ENCODE data around the gene CNTNAP5.

Gene CNTNAP5

GRCh38 chr2:124837496-124837895, 812.4 kb downstream of the CNTNAP5 start:
- DNase-seq = no peak

DNA sequence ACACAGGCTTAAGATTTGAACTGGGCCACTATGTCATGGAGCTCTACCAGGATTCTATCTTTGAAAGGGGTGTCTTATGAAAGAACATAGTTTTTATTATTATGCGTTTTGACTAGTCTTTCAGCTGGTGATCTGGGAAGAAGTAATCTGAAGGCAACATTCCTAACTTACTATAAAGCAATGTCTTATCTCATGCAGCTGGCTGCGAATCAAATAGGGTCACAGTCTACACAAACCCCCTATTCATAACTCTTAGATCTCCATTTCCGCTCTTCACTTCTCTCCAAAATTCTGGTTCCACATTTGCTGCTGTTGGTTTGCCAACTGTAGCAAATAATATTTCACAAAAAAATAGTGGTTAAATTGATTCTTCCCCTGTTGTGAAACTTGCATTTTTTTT, 813.3 kb downstream of the CNTNAP5 start:
- no peak for DNase-seq

DNA sequence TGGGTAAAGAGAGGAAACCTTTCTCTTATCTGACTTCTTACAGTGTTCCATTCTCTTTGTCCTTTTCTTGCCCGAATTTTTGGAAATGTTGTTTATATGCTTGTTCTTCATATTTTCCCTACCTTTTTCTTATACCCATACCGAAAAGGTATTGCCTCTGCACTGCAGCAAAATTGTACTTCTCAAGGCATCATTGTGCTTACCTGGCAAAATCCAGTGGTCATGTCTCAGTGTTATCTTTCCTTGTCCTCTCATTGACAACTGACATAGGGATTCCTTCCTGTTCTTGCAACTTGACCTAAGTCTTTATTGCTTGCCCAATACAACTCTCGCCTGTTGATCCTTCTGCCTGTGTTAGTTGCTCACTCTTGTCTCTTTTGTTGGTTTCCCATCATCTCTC, 842.2 kb downstream of the CNTNAP5 start:
- DNase-seq = no peak

- DNase-seq = no peak
These were observed 849.1 kb downstream of the CNTNAP5 start for GRCh38 chr2:124874219-124874618.

GRCh38 chr2:124874676-124875075, 849.6 kb downstream of the CNTNAP5 start:
- no peak for DNase-seq

GRCh38 chr2:124875627-124876244, 850.6 kb downstream of the CNTNAP5 start:
- no peak for DNase-seq

DNA sequence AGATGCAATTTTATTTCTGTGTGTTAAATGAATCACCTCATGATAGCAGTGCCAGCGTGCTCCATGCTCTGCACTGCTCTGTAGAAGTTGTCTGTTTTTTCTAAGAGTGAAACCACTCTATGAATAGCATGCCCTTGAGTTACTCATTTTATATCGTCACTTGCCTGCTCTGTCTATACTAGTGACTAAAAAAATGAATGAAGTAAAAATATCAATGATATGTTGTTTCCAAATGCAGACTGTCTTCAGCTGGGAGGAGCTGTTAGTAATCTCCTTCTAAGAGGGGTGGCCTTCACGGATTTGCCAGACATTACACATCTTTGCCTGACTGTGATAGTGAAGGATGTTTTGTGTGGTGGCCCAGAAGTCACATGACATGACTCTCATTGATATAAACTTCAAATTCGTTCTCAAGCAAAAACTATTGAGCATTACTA, 852.1 kb downstream of the CNTNAP5 start:
- DNase-seq = no peak

- DNase-seq = no peak
These were observed 854.6 kb downstream of the CNTNAP5 start for GRCh38 chr2:124879640-124880039.

DNA sequence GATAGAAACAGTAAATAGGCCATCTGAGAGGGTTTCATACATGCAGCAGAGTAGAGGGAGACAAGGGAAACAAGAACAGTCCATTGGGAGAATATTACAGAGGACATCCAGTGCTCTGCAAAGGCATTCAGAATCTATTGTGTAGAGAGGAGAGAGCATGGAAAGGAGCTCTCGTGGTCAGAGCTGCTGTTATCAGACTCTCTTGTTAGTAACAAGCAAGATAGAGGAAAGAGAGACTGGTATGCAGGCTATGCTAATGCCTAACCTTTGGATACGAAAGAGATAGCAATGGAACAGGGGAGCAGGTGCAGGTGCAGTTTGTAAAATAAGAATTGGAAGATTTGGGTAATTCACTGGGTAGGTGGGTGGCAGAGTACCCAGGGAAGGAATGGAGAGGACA, 855.9 kb downstream of the CNTNAP5 start:
- DNase-seq = no peak

DNA sequence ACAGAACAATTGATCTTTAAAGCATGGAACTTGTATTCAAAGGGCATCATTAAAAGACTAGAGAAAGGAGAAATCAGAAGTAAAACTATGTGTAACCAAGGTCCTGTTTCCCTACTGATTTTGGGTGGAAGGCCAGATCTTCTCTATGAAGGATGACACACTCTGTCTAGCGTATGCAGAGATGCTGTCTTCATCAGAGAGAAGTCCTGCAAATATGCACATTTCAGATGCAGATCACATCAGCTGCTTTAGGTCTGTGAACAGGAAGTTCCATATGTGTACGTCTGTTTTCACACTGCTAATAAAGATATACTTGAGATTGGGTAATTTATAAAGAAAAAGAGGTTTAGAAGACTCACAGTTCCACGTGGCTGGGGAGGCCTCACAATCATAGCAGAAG, 857.3 kb downstream of the CNTNAP5 start:
- no peak for DNase-seq

GRCh38 chr2:124883595-124883994, 858.5 kb downstream of the CNTNAP5 start:
- DNase-seq = no peak

GRCh38 chr2:124884315-124884714, 859.2 kb downstream of the CNTNAP5 start:
- DNase-seq = no peak

GRCh38 chr2:124886216-124886615, 861.1 kb downstream of the CNTNAP5 start:
- DNase-seq = no peak

GRCh38 chr2:124887466-124887865, 862.4 kb downstream of the CNTNAP5 start:
- no peak for DNase-seq

DNA sequence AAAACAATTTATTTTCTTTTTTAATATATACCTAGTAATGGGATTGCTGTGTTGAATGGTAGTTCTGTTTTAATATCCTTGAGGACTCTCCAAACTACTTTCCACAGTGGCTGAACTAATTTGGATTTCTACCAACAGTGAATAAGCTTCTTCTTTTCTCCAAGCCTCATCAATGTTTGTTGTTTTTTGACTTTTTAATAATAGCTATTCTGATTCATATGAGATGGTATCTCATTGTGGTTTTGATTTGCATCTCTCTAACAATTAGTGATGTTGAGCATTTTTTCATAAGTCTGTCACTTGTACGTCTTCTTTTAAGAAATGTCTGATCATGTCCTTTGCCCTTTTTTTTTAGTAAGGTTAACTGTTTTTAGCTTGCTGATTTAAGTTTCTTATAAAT, 863.3 kb downstream of the CNTNAP5 start:
- no peak for DNase-seq

- no peak for DNase-seq
These were observed 869.1 kb downstream of the CNTNAP5 start for GRCh38 chr2:124894199-124894598.

DNA sequence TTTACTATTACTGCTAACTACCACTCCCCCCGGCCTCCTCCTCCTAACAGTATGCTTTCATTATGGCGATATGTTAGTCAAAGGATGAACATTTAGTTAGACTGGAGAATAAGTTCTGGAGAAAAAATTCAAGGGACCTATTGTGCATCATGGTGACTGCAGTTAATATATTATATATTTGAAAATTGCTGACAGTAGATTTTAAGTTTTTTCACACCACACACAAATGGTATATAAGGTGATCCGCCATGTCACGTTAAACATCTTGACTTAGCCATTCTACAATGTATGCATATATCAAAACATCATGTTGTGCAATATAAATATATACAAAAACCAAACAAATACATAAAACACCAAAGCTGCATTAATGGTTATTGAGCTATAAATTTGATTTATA, 873.7 kb downstream of the CNTNAP5 start:
- no peak for DNase-seq

DNA sequence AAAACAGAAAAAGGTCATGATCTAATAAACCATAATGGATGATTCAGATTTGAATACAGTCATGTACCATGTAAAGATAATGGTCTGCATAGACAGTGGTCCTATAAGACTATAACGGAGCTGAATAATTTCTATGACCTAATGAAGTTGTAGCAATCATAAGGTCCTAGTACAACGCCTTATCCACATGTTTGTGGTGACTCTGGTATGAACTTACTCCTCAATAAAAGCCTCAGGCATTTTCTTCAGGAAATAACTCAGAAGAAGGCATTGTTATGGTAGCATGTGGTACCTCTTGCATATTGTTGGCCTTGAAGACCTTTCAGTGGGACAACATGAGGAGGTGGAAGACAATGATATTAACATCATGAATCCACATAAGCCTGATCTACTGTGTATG, 883.3 kb downstream of the CNTNAP5 start:
- DNase-seq = no peak

DNA sequence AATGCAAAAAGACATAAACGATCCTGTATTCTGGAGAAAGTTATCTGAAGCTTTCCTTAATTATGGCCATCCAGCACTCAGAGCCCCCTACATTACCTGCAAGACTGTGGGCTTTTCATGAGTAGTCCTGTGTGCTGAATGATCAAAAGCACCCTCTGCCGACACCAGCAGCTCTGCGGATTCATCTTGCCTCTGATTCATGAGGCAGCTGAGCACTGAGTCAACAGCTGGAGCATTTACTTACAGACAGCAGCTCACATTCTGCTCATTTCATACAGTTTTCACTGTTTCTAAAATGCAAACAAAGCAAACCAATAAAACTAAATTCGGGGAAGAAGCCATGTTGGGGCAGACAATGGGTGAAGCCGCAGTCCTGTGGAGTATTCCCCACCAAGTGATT, 886.5 kb downstream of the CNTNAP5 start:
- no peak for DNase-seq

DNA sequence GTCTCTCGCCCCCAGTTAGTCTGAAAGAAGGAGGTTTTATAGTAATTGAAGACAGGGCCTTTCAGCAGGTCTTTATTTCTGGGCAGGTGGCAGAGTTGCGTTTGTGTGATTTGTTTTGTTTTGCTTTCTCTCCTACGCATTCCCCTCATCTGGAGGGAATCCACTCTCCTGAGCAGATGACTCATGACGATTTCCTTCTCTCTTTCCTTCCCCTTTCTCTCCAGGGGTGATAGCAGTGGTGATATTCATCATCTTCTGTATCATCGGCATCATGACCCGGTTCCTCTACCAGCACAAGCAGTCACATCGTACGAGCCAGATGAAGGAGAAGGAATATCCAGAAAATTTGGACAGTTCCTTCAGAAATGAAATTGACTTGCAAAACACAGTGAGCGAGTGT, 888.8 kb downstream of the CNTNAP5 start:
- no peak for DNase-seq

- DNase-seq = no peak
These were observed 890.5 kb downstream of the CNTNAP5 start for GRCh38 chr2:124915567-124915966.

GRCh38 chr2:124919296-124919695, 894.2 kb downstream of the CNTNAP5 start:
- DNase-seq = no peak

DNA sequence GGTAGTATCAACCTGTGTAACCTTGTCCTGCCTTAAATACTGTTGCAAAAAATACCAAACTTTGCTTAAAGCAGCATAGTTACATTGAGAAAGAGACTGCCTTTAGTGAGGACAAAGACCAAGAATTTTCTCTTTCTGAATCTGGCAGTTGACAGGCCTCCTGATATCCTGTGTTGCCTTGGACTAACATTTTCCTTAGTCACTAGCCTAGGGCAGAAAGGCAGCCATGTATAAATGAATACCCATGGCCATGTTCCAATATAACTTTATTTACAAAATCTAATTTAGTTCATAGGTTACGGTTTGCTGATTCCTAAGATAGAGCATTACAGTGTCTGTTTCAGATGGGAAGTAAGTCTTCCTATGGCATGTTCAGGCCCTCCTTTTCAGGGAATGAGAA, 895.4 kb downstream of the CNTNAP5 start:
- DNase-seq = no peak

DNA sequence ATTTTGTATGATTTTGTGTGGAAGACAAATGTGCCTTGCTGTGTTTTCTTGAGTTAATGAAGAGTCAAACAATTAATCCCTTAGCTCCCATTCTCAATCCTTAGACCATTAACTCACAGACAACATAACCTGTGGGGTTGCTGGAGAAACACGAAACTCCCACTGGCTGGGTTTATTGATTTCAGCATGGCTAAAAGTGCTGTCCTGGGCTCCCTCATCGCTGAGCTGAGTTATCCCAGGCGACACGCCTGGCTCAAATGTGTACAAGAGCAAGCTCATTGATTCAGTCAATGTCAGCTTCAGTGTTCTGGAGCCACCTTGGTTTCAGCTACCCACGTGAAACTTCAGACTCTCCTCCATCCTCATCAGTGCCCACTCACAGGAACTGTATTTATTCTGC, 896.1 kb downstream of the CNTNAP5 start:
- DNase-seq = no peak

DNA sequence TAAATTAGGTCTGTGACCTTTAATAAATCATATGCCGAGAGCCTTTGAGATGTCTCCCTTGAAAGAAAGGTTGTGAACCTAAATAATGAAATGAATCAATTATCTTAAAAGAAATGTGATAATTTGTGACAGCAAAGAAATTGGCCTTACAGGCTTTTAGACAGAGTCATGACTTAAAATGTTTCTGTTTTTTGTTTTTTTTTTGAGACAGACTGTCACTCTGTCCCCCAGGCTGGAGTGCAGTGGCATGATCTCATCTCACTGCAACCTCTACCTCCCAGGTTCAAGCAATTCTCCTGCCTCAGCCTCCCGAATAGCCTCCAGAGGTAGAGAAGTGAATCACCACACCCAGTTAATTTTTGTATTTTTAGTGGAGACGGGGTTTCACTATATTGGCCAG, 898.0 kb downstream of the CNTNAP5 start:
- no peak for DNase-seq

- DNase-seq = no peak
These were observed 908.8 kb downstream of the CNTNAP5 start for GRCh38 chr2:124933883-124934282.

Measured in NCI-H526 treated with DMSO at 0.1 percent for 48 hours (cell line).